OCI-LY3 (cell line): Measurements from ENCODE around the gene ACTL9.

Experiments used
- CTCF ChIP-seq: fragments of 200-600, 300-600 bp; sonication (generic); IDR thresholded peaks from 2 replicates; pipeline ENCODE4 v1.5.1; 2014; ENCODE audit warnings: antibody characterized with exemption, low read length, low read depth
- EZH2phosphoT487 ChIP-seq: fragments of 200-600 bp; shearing (Covaris generic); IDR thresholded peaks from 2 replicates; pipeline ENCODE4 v1.6.1; 2018; ENCODE audit warnings: antibody characterized with exemption, mixed run types, low read depth

- no peak for TF ChIP-seq CTCF
- TF ChIP-seq EZH2phosphoT487: no peak
Observed at GRCh38 chr19:8724276-8724675, 25.7 kb upstream of the ACTL9 start.
